Heart left ventricle (tissue), 13 donors: ENCODE data around the gene NOTCH3.

Experiments
- POLR2A ChIP-seq, 2 donors: fragments of 450-650 bp; IDR thresholded peaks; one replicate each; pipeline ENCODE4 v1.6.1; 2017; ENCODE audit warnings: antibody characterized with exemption in 2 of 2, mild to moderate bottlenecking in 2 of 2, moderate library complexity in 2 of 2
- TF ChIP-seq, protein P1 (sequence below), 12 donors: fragments of 200-600 bp; sonication (generic) in 4 of 12; IDR thresholded peaks; one replicate each; pipeline versions ENCODE4 v1.5.0 to v1.8.0; 2018 to 2022; ENCODE audit warnings: antibody characterized with exemption in 12 of 12, mild to moderate bottlenecking in 5 of 12
- donor health status: ischemic (EF 13 %, LVEDD 7.1; RV severe dilation, severe dysfunction).
- donor health status: DM: no; HTN: yes; CAD: no.
- donor health status: DM: no; HTN: no; CAD: no.
- donor health status: ischemic (EF 25% LVEDD 6.9; RV normal size, moderate dysfunction).
- donor health status: ischemic (EF 25% LVEDD 5.7; RV mildly dilated, moderate dysfunction).
- donor health status: ischemic (EF 35%, LVEDD 5.7; RV mildly dilated, moderate dysfunction).
- donor health status: nonischemic (EF 11% LVEDD 7.7; RV severe dilation, severe dysfunction).
- donor health status: DM: yes; HTN: yes; CAD: no.
- donor health status: PGD.
- donor health status: ischemic (EF 29% LVEDD 5.4; RV normal size, mild dysfunction).
- donor health status: nonischemic (EF 23%, LVEDD 6.1; RV moderate dilation, normal function).

DNA sequence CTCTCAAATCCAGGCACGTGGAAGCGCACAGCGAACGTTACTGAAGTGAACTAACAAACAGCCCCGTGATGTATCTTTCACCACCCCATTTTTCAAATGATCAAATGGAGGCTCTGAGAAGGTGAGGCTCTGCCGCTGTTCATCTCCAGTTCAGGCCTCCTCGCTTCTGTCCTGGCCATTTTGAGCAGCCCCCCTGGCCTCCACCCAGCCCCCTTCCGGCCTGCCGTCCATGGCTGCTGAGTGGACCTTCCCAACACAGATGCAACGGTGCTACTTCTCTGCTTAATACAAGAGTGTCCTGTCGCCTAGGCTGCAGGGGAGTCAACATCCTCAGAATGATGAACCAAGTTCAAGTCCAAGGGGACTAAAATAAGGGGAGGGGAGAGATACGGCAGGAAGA lies 83.9 kb downstream of the NOTCH3 start:
- TF ChIP-seq, protein P1, sequence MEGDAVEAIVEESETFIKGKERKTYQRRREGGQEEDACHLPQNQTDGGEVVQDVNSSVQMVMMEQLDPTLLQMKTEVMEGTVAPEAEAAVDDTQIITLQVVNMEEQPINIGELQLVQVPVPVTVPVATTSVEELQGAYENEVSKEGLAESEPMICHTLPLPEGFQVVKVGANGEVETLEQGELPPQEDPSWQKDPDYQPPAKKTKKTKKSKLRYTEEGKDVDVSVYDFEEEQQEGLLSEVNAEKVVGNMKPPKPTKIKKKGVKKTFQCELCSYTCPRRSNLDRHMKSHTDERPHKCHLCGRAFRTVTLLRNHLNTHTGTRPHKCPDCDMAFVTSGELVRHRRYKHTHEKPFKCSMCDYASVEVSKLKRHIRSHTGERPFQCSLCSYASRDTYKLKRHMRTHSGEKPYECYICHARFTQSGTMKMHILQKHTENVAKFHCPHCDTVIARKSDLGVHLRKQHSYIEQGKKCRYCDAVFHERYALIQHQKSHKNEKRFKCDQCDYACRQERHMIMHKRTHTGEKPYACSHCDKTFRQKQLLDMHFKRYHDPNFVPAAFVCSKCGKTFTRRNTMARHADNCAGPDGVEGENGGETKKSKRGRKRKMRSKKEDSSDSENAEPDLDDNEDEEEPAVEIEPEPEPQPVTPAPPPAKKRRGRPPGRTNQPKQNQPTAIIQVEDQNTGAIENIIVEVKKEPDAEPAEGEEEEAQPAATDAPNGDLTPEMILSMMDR (IDR thresholded peaks at IDR 0.05) = no peak
- TF ChIP-seq POLR2A (IDR thresholded peaks at IDR 0.05) = no peak
